Heart right ventricle (tissue), 16 donors: ENCODE measurements around the gene MPC1. TPM values are rescaled to one million over a fixed set of nuclear protein-coding genes. Genes with fewer than 3 reads are reported as not detected.
A peak's percentile ranks its signal among the peaks of the same experiment; 100 is the strongest.

ENCODE experiments used
- ATAC-seq, 8 donors: fragments of 200-7000 bp; cut with Tn5 transposase; one replicate each; pipeline ENCODE4 v1.9.1; 2020; ENCODE audit warnings: mild to moderate bottlenecking in 8 of 8, moderate library complexity in 8 of 8, moderate number of reproducible peaks in 1 of 8
- DNase-seq, 2 donors: peaks; one replicate each; pipeline ENCODE4 v3.0.0-alpha.2; 2020
- H3K27ac ChIP-seq, 10 donors: fragments of 200-600 bp; sonication (generic) in 2 of 10; one replicate each; pipeline versions ENCODE4 v1.5.0 to v1.8.0; 2020 to 2022; ENCODE audit warnings: mild to moderate bottlenecking in 3 of 10
- H3K27me3 ChIP-seq, 7 donors: fragments of 200-600 bp; one replicate each; pipeline ENCODE4 v1.8.0; 2021 to 2022; ENCODE audit warnings: mild to moderate bottlenecking in 2 of 7
- H3K36me3 ChIP-seq, 9 donors: fragments of 200-600 bp; sonication (generic) in 1 of 9; one replicate each; pipeline versions ENCODE4 v1.5.0 to v1.8.0; 2020 to 2022; ENCODE audit warnings: mild to moderate bottlenecking in 2 of 9
- H3K4me1 ChIP-seq, 9 donors: fragments of 200-600 bp; sonication (generic) in 1 of 9; one replicate each; pipeline versions ENCODE4 v1.5.0 to v1.8.0; 2020 to 2022; ENCODE audit warnings: mild to moderate bottlenecking in 4 of 9
- H3K4me3 ChIP-seq, 10 donors: fragments of 200-600 bp; sonication (generic) in 2 of 10; one replicate each; pipeline versions ENCODE4 v1.5.0 to v1.8.0; 2020 to 2022; ENCODE audit warnings: mild to moderate bottlenecking in 7 of 10, moderate library complexity in 2 of 10
- H3K9me3 ChIP-seq, 11 donors: fragments of 200-600 bp in 10 of 11; sonication (generic) in 2 of 11; one replicate each; pipeline versions ENCODE4 v1.5.0 to v1.8.0; 2013 to 2022; ENCODE audit warnings: mild to moderate bottlenecking in 2 of 11, control low read depth in 1 of 11, moderate library complexity in 1 of 11
- CTCF ChIP-seq, 9 donors: fragments of 200-600 bp; sonication (generic) in 2 of 9; IDR thresholded peaks; one replicate each; pipeline versions ENCODE4 v1.5.0 to v1.8.0; 2021 to 2022; ENCODE audit warnings: antibody characterized with exemption in 9 of 9, mild to moderate bottlenecking in 5 of 9, moderate library complexity in 1 of 9
- WGBS, 2 donors: extraction: QIAGEN DNeasy Blood & Tissue Kit; methylation state at CpG; one replicate each; pipeline ENCODE4 v1.1.7; 2013; ENCODE audit warnings: inconsistent platforms in 1 of 2; 5-methylcytosine and 5-hydroxymethylcytosine counted together
- intact Hi-C, 10 donors: fragments of 100-400 bp; cut with DNase I; formaldehyde crosslinking; loops; one replicate each; pipeline versions ENCODE4 v1.11.1 to v1.14.2; 2022
- polyA plus RNA-seq, 2 donors: library from polyadenylated mRNA; stranded (reverse); fragments of 200-250 nt; gene quantifications; one replicate each; pipeline ENCODE4 v1.2.3, GENCODE V29; 2013
- total RNA-seq, 10 donors: library from RNA; stranded (reverse); fragmentation: NEBNext Ultra II Directional in 3 of 10; extraction: Animal tissue kit (Norgen Biotek cat#: 25700) in 3 of 10; gene quantifications; one replicate each; pipeline versions ENCODE4 v1.2.1 to v1.2.4, GENCODE V29; 2021 to 2023
- donor health status: Arrhythmogenic right ventricular cardiomyopathy.
- donor health status: ischemic (EF 13 %, LVEDD 7.1; RV severe dilation, severe dysfunction).
- donor health status: healthy with polysubstance abuse.
- donor health status: DM: no; HTN: yes; CAD: no.
- donor health status: DM: no; HTN: no; CAD: no.
- donor health status: ischemic (EF 25% LVEDD 6.9; RV normal size, moderate dysfunction).
- donor health status: ischemic (EF 25% LVEDD 5.7; RV mildly dilated, moderate dysfunction).
- donor health status: healthy.
- donor health status: DM: yes; HTN: yes; CAD: no.
- donor health status: Ischemic cardiomyopathy.
- donor health status: ischemic (EF 35%, LVEDD 5.7; RV mildly dilated, moderate dysfunction).
- donor health status: nonischemic (EF 11% LVEDD 7.7; RV severe dilation, severe dysfunction).
- donor health status: DM: yes; HTN: yes; CAD: no.
- donor health status: PGD.
- donor health status: ischemic (EF 29% LVEDD 5.4; RV normal size, mild dysfunction).
- donor health status: nonischemic (EF 23%, LVEDD 6.1; RV moderate dilation, normal function).

Gene MPC1
- total and polyA plus RNA-seq, 12 donors: 276 to 736 (median 555) TPM

GRCh38 chr6:166375013-166375412 is 7.7 kb downstream of the MPC1 start:
- Histone ChIP-seq H3K36me3 (peaks cover 0 to 7% (median 0%) of the 10 kb centered on the region in 9 donors), H3K27ac (no peak overlapping the region), H3K4me3 (no peak overlapping the region), H3K9me3 (no peaks in the 10 kb centered on the region), H3K27me3 (no peaks in the 10 kb centered on the region), H3K4me1 (peaks cover 0 to 64% (median 23%) of the 10 kb centered on the region in 9 donors)
- 95 to 100% methylated on average over 1 of the region's 1 CpG for WGBS, 2 donors
- DNase-seq (no peak), ATAC-seq (no peak)
- no peak for TF ChIP-seq CTCF (IDR thresholded peaks at IDR 0.05)
- intact Hi-C loops: no loop called here

DNA sequence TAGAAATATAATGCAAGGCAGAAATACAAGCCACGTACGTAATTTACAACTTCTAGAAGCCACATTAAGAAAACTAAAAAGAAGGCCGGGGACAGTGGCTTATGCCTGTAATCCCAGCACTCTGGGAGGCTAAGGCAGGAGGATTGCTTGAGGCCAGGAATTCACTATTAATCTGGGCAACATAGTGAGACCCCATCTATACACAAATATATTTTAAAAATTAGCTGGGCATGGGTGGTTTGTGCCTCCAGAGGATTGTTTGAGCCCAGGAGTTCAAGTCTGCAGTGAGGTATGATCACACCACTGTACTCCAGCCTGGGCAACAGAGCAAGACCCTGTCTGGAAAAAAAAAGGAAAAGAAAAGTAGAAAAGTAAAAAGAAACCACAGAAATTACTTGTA is 12.3 kb downstream of the MPC1 start:
- Histone ChIP-seq H3K27ac (peak overlapping the region in 1 of 10 donors; percentile 56), H3K4me1 (peaks cover 4 to 69% (median 31%) of the 10 kb centered on the region in 9 donors), H3K36me3 (peaks cover 0 to 43% (median 3%) of the 10 kb centered on the region in 9 donors), H3K4me3 (no peak overlapping the region), H3K27me3 (no peaks in the 10 kb centered on the region), H3K9me3 (no peaks in the 10 kb centered on the region)
- ATAC-seq (no peak), DNase-seq (no peak)
- 94% methylated on average over 3 of the region's 3 CpGs for WGBS, 2 donors
- TF ChIP-seq CTCF (IDR thresholded peaks at IDR 0.05): no peak
- intact Hi-C loops: no loop called here

GRCh38 chr6:166369782-166370181 is 13.0 kb downstream of the MPC1 start:
- H3K4me3 ChIP-seq: no peak overlapping the region
- H3K27ac ChIP-seq: peak overlapping the region in 2 of 10 donors; percentile 36 to 56
- H3K9me3 ChIP-seq: no peaks in the 10 kb centered on the region
- TF ChIP-seq CTCF (IDR thresholded peaks at IDR 0.05): no peak
- intact Hi-C loops: no loop called here
- 40 to 44% methylated on average over 3 of the region's 3 CpGs for WGBS, 2 donors
- H3K4me1 ChIP-seq: peaks cover 6 to 75% (median 32%) of the 10 kb centered on the region in 9 donors
- DNase-seq: no peak
- H3K27me3 ChIP-seq: no peaks in the 10 kb centered on the region
- peaks cover 0 to 49% (median 3%) of the 10 kb centered on the region in 9 donors for H3K36me3 ChIP-seq
- no peak for ATAC-seq

DNA sequence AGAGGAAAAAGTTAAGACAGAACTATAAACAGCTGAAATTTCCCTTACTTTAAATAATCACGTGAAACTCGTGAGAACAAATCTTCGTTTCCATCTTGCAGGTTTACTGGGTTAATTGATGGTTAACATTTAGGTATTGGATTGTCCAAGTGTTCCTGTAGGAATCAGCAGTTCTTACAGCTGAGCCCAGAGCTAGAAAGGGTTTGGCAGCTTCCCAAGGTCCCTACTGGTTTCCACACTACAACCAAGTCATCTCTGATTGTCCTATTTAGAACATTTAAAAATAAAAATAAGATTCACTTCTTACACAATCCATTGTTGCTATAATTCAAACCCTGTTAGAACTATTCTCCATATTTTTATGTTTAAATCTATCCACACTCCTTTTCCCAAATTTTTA is 15.8 kb downstream of the MPC1 start:
- no peak for TF ChIP-seq CTCF (IDR thresholded peaks at IDR 0.05)
- no peaks in the 10 kb centered on the region for H3K27me3 ChIP-seq
- peaks cover 6 to 92% (median 56%) of the 10 kb centered on the region in 9 donors for H3K4me1 ChIP-seq
- ATAC-seq: peak in 2 of 8 donors; percentile 35 to 46
- peak overlapping the region in 6 of 10 donors; percentile 0 to 88 (median 84) for H3K27ac ChIP-seq
- H3K4me3 ChIP-seq: no peak overlapping the region
- WGBS, 2 donors: 76 to 87% methylated on average over 3 of the region's 3 CpGs
- no peaks in the 10 kb centered on the region for H3K9me3 ChIP-seq
- peaks cover 0 to 72% (median 3%) of the 10 kb centered on the region in 9 donors for H3K36me3 ChIP-seq
- intact Hi-C loops: no loop called here
- DNase-seq: peak in 1 of 2 donors; percentile 68
